NCI-H2029 (cell line): ENCODE data around the gene CCL27.
"Not testable (repeated sequence)": the region's sequence is repeated elsewhere in the genome, so short reads cannot be mapped to it uniquely, and the experiment has no call there.

ENCODE experiments used
- DNase-seq: peaks from one replicate; lab custom pipeline; 2025; lab: John Stamatoyannopoulos, UW

The CCL27 gene

DNA sequence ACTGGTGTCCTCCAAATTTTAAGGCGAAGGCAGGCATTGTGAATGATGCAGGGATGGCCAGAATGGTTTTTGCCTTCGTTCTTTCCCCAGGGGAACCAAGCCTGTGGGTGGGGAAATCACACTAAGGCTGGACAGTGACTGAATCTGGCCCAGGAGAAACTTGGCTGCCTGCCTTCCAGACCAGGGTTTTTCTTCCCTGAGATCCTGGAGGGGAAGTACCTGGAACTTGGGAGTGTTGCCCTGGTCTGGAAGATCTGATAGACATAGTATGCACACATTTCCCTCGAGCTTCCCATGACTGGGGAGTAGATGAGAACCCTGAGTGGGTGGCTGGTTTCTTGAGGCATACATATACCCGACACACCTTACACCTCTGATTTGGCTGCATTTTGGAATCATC, 11.1 kb downstream of the CCL27 start:
- DNase-seq: no peak

DNA sequence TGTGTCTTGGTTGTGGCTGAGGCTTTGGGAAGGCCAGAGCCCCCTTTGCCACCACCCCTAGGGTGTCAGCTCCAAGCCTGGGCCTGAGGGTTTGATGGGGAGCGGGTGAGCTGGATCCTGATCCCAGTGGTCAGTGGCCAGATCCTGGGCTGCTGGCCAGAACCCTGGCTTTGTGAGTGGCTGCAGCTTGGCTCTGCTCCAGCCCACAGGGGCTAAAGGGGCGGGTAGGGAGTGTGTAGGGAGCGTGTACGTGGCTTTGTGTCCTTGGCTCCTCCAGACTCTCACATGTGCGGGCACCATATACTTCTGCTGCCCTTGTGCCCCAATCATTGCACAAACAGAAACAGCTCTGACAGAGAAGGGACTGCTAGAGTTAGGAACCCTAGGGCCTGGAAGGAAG, 11.6 kb downstream of the CCL27 start:
- DNase-seq: no peak

DNA sequence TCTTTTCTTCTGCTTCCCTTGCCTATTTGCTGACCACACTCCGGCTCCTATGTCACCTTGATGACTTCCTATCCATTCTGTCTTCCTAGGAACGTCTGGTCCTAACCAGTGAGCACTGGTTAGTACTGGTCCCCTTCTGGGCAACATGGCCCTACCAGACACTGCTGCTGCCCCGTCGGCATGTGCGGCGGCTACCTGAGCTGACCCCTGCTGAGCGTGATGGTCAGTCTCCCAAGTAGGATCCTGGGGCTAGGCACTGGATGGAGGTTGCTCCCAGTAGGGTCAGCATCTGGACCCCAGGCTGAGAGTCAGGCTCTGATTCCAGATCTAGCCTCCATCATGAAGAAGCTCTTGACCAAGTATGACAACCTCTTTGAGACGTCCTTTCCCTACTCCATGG, 13.8 kb downstream of the CCL27 start:
- no peak for DNase-seq

DNA sequence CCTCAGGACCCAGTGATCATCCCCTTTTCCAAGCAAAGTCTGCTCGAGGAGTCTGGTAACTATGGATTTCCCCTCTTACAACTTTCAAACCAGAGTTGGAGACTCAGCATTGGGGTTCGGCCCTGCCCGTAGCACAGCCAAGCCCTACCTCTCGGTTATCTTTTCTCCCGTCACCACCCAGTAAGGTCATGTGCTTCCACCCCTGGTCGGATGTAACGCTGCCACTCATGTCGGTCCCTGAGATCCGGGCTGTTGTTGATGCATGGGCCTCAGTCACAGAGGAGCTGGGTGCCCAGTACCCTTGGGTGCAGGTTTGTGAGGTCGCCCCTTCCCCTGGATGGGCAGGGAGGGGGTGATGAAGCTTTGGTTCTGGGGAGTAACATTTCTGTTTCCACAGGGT, 14.8 kb downstream of the CCL27 start:
- no peak for DNase-seq

DNA sequence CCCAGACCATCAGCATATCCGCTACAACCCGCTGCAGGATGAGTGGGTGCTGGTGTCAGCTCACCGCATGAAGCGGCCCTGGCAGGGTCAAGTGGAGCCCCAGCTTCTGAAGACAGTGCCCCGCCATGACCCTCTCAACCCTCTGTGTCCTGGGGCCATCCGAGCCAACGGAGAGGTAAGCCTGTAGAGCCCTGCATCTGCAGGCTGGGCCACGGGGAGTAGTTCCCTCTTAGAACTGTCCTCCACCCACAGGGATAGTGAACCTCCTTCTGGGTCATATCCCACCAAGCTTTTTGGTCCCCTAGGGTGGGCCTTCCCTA, 15.4 kb downstream of the CCL27 start:
- DNase-seq: no peak

DNA sequence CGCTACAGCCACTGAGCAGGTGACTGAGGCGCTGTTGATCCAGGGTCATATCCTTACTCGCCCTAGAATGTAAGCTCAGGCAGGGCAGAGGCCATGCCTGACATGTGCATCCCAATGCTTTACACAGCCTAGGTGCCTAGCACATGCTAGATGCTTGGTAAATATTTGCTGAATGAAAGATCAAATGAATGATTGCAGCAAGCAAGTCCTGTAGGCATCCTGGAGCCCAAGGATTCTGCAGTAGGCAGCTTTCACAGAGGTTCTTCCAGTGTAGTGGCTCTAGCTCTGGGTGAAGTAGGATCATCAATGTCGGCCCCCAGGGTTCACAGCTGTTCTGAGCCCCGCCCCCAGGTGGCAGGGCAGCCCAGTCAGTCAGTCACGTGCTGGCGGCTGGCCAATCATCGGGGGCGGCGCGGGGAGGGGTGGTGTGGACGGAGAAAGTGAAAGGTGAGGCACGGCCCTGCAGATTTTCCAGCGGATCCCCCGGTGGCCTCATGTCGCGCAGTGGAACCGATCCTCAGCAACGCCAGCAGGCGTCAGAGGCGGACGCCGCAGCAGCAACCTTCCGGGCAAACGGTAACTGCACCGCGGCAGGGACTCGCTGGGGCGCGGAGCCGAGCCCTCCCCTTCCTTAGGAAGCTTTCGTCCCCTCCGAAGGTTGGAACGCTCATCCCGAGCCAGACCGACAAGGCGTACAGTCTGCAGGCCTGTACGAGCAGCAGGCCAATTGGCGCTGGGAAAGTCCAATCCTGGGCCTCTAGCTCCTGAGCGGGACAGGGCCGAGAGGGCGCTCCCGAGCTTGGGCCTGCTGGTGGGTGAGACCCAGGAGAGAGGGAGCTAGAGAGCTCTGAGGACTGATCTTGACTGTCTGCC, 16.0 kb downstream of the CCL27 start, which contains the start of gene GALT:
Gene GALT (plus strand): TSS at position 465 of the 873 bp plus-strand sequence. CDS start 30 bp downstream, at position 495.
- DNase-seq: peak; percentile 90

DNA sequence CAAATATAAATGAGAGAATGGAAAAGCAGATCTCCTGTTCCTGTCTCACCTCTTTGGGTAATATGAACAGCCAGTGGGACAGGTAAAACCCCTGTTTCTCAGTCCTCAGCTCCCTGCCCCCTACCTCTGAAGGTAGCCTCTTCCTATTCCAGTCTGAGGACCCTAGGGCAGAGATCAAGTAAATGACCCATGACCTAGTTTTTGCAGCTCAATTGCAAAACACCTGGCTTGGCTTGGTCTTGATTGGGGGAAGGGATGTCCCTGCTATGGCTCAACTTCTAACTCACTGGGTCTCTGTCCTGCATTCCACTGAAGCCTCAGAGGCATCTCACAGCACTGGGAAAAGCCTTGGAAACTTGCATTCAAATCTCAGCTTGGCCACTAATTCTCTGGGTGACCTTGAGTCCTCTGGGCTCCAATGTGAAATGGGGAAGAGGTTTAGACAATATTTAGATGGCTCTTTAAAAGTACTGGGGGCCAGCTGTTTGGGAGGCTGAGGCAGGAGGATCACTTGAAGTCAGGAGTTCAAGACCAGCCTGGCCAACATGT, 17.6 kb downstream of the CCL27 start:
- no peak for DNase-seq

DNA sequence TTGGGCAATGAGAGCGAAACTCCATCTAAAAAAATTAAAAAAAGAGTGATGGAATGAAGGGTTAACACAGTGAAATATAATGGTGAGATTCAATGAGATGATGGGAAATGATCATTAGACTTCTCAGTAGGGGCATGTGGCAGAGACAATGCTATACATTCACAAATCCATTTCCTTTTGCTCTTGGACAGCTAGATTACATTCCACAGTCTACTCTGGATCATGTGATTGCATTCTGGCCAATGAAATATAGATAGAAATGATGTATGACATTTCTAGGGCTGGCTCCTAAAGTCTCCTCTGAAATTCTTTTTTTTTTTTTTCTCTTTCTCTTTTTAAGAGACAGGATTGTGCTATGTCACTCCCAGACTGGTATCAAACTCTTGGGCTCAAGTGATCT, 19.8 kb downstream of the CCL27 start:
- no peak for DNase-seq

DNA sequence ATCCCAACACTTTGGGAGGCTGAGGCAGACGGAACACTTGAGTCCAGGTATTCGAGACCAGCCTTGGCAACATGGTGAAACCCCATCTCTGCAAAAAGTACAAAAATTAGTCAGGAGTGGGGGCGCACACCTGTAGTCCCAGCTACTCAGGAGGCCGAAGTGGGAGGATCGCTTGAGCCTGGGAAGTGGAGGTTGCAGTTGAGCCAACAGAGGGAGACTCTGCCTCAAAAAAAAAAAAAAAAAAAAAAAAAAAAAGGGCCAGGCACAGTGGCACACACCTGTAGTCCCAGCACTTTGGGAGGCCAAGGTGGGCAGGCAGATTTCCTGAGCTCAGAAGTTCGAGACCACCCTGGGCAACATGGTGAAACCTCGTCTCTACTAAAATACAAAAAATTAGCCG, 23.1 kb downstream of the CCL27 start:
- not testable (repeated sequence) for DNase-seq

DNA sequence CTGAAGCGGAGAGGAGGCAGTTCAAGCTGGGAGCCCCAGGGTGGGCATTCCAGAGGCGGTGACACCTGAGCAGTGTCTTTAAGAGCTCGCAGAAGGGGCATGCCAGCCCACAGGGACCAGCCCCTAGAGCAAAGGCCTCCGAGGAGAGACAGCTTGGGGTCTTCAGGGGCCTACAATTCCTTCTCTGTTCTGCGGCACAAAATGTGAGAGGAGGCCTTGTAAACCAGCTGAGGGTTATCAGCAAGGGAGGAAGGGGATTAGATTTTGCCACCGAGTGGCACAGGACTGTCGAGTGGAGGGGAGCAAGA, 24.4 kb downstream of the CCL27 start:
- DNase-seq: no peak

DNA sequence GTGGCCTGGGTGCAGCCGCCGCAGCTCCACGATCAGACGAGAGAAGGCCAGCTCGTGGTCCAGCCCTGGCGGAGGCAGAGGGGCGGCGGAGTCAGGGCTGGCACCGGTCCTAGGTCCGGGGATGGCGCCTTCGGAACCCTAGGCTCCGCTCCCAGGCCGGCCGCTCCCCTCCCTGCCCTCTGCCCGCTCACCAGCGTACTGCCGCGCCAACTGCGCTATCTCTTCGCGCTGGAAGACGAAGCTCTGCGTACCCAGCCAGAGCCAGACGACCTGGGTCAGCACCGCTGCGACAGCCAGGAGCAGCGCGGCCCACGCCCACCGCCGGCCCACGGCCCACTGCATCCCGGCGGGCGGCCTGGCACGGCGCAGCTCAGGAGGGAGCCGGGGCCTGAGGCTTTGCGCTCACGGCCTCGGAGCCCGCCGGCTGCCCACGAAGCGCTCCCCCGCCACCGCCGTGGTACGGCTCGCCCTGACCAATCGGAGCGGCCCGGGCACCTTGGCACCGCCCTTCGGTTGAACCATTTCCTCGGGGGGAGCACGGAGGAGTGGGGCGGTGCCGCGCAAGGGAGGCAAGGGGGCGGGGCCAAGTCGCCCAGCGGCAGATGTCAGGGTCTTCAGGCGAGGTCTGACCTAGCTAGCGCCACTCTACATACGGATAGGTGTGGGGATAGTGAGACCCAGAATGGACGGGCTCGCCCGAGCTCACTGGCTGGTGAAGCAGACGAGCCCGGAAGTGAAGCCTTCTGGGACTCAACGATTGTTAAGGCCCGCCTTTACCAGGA, 24.9 kb downstream of the CCL27 start, which contains the start of gene SIGMAR1:
Gene SIGMAR1 (minus strand): TSS at position 432 of the 782 bp plus-strand sequence. CDS start 90 bp downstream, at position 342.
- peak; percentile 92 for DNase-seq

DNA sequence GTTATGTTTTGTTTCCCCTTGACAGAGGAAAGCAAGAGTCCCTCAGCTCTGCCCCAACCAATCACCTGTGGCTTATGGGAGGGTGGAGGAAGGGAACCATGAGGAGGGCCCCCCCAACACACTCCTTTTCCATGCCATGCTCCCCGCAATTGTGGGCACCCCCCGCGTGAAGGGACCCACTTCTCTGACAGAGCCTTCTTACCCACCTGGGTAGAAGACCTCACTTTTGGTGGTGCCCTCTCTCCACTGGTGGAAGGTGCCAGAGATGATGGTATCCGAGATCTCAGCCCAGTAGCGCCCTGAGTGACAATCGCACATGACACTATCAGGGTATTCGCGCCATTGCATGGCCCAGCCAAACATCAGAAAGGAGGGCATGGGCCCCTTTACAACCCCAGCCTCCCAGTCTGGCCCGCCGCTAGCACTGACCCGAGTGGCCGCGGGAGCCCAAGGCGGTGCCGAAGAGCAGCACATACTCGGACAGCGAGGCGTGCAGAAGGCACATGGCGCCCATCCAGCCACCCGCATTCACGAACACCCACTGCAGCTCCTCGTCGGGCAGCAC, 25.6 kb downstream of the CCL27 start:
- peak; percentile 49 for DNase-seq

DNA sequence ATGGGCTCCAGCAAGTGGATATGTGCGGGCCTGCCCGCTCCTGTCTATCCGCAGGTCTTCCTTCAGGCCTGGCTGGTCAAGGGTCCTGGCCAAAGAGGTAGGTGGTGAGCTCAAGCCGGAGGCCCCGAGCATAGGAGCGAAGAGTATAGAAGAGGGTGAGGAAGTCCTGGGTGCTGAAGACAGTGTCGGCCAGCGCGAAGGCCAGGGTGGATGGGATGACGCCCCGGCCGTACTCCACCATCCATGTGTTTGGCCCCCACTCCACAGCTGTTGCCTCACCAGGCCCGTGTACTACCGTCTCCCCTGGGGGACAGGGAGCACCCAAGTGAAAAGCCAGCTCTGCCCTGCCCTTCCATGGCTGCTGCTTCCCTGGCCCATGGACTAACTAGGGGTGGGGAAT, 26.9 kb downstream of the CCL27 start:
- no peak for DNase-seq

DNA sequence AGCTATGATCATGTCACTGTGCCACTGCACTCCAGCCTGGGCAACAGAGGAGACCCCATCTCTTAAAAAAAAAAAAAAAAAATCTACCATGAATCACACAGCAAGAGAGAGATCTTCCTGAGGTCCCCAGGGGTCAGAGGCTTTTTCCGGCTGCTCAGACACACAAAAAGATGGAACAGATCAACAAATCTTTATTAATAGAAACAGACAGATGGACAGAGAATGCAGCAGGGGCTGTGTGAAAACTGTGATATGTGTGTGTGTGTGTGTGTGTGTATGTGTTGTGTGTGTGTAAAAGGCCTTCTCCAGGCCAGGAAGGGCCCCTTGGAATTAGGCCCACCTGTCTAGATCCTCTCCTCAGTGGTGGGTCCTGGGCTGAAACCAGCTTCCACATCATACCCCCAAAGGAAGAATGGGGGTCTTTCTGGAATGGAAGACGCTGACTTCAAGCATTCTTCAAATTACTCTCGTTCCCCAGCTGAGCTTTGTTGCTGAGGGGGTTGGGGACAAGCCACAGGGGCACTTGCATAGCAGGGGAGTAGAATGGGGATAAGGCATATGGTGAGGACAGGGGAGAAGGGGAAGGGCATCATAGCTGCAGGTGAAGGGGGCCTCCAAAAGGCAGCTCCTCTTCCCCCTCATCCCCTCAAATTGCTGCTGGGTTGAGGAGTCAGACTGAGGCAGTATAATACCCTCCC, 27.8 kb downstream of the CCL27 start:
- no peak for DNase-seq

DNA sequence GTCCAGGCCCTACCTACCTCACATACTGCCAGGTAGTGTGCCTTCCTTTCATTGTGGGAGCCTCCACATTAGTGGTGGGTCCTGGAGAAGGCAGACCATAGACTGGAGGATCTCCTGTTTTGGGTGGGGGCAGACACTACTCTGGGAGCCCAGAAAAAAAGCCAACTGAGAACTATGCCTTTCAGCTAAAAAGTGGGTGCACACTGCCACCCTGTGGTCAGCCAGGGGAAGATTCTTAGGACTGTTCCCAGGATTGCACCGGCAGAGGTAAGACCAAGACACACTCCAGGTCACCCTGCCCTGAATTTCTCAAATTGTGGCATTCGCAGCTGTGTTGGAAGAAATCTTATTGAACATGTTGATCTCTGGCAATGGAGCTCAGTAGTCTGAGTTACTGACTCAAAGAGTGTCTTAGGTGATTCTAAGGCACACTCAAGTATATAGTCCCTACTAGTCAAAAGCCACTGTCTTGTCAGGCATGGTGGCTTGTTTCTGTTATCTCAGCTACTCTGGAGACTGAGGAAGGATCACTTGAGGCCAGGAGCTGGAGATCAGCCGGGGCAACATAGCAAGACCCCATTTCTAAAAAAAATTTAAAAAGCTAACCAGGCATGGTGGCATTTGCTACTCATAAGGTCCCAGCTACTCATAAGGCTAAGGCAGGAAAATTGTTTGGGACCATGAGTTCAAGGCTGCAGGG, 28.5 kb downstream of the CCL27 start:
- peak; percentile 27 for DNase-seq

DNA sequence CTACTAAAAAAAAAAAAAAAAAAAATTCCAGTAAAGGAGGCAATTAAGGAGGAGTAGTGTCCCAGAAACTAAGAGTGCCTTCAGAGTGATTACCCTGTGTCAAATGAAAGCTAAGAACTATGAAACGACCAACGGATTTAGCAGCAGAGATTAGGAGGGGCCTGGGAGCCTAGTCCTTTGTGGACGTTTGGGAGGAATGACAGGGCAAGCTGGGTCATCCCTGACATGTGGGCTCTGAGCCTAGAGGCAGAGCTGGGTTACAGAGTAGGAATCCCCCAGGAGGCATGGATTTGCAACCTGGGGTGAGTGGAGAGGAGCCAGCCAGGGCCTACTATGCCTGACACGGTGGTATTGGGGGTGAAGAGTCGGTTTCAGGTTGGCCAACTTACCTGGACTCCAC, 29.3 kb downstream of the CCL27 start:
- DNase-seq: no peak

DNA sequence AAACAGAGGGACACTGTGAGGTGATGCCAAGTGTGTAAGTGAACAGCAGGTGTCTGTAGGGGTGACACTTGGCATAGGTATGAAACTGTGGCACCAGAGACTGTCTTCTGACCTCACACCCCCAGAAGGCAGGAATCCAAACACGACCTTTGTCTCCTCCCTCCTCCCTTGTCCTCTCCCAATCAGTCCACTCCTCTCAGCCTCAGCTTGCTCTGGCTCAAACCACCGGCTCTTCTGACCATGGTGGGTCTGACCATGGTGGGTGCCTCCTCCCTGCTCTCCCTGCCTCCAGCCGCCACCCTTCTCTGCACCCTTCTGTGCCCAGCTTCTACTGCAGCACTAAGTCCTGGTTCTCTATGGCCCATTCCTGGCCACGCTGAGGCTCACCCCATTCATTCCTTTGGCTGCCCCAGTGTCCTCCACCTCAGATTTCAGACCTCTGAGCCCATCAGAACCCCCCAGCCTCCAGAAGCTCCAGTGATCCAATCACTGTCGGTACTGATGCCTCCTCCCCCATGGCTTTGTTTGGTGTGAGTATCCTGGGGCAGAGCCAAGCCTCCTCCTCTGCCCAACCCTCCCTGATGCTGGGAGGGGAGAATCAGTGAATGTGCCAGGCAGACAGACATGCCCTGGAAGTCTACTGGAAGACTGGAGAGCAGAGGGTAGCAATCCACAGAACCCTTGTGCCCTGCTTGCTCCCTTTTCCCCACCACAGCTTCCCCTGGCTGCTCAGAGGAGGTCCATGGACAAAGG, 31.9 kb downstream of the CCL27 start:
- no peak for DNase-seq

DNA sequence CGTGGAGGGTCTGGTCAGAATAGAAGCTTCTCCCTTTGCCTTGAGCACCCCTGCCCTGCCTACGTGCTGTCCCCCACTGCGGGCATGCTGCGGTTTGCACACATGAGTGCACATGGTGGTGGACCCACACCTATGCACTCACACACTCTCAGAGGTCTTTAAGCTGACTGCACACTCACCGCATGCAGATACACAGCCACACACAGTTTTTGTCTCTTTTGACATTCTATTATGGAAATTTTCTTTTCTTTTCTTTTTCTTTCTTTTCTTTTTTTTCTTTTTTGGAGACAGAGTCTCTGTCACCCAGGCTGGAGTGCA, 33.0 kb downstream of the CCL27 start:
- DNase-seq: no peak

DNA sequence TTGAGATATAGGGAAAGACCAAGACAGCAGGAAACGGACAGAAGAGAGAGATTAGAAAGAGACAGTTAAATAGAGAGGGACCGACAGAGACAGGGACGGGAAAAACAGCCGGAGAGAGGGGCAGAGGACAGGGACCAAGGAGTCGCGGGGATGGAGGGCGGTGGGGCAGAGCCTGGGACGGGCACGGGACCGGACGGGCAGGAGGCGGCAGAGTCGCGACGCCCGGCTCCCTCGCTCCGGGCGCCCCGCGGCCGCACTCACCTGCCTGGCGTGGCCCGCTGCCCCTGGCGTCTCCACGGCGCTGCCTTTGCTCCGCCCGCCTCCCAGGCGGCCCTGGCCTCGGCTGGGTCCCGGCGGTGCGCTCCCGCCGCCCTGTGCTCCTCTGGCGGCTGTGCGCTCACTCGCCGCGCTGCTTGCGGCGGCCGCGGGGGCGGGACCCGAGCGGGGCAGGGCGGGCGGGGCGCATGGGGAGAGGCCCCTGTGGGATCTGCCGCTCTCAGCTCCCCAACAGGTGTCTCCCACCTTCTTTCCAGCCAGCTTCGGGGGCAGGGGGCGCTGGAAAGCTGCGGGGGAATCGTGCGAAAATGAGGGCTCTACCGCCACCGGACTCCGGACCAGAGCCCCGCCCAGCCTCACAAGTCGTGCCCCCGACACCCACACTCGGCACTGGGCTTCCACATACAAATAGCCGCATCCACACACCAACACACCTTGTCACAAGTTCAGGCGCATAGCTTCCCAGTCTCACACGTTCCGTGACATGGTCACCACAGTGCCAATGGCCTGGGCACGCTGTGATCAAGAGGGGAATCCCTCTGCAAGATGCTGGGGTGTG, 33.6 kb downstream of the CCL27 start, which contains the start of gene ARID3C:
Gene ARID3C (minus strand): TSS at position 411 of the 835 bp plus-strand sequence. CDS start 1,052 bp downstream, outside the sequence.
- DNase-seq: no peak
